Measurements from ENCODE around the gene RNU1-2. TPM values are rescaled to one million over a fixed set of nuclear protein-coding genes. Genes with fewer than 3 reads are reported as not detected.
A peak's percentile ranks its signal among the peaks of the same experiment; 100 is the strongest.
"Not testable (repeated sequence)": the region's sequence is repeated elsewhere in the genome, so short reads cannot be mapped to it uniquely, and the experiment has no call there.

RNU1-2 gene
- total and polyA plus RNA-seq, 2 experiments from 2014 or later = under 0.01 TPM; not detected in 1

DNA sequence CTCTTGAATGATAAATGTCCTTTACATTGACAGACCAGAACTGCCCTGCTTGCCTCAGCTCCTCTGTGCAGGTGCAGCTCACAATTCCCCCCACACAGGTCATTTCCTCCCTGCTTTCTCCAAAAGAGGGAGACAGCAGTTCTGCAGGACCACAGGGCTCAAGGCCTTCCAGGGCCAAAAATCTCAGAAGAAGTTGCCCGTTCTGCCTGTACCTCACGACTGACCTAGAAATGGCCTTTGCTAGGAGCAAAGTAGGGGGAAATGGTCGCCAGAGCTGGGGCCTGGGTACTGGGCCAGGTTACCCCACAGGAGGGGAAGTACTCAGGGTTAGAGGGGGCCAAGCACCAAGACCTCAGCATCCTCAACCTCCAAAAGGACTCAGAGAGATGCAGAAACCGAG lies 11.1 kb downstream of the RNU1-2 start:
- Histone ChIP-seq H3K27me3 (no peaks in the 10 kb centered on the region), H3K4me3 (no peak overlapping the region), H3K4me1 (ENCODE audit: low read depth) (peaks cover 11% of the 10 kb centered on the region), H3K9me3 (ENCODE audit: low read depth) (no peaks in the 10 kb centered on the region), H3K27ac (peak overlapping the region; percentile 49), H3K36me3 (no peaks in the 10 kb centered on the region)
- DNase-seq (ENCODE audit: low read depth in 1 of 2, low spot score in 1 of 2) = no peak
- TF ChIP-seq CTCF (IDR thresholded peaks at IDR 0.05; ENCODE audit: low read depth, low read length) = no peak

DNA sequence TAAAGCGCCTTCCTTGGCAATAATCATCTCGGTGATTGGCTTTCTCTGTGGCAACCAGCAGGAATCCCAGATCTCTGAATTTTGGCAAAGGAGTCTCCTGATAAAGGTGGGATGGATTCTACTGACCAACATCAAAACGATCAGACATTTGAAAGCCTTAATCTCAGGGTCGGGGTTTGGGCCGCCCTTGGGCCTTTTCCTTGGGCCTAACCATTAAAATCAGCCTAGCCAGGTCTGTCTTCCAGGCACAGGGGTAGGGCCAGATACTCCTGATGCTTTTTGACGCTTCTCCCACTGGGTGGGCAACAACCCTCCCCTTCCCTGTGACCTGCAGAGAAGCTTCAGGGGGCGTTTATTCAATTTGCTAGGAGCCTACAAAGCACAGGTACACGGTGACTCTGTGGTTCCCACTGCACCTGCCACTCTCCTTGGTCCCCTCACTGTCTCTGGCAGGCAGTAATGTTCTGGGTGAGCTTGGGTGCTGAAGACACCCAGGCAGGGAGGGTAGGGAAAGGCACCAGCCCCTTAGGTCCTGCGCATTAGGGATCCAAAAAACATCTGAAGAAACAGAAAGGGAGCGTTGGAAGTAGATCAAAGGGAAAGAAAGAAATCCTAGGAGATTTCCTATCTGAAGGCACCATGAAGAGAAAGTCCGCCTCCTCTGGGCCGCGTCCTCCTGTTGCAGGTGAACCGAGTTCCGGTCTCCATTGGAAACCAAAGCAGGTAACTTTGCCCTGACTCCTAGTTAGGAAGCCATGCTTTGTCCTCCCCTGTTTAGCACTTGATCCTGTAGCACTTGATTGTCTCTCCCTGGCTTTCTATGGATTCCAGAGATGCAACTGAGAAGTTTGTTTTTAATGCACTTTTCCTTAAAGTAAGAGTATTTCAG lies 12.3 kb downstream of the RNU1-2 start:
- no peak for DNase-seq (ENCODE audit: low read depth in 1 of 2, low spot score in 1 of 2)
- Histone ChIP-seq H3K9me3 (ENCODE audit: low read depth) (no peaks in the 10 kb centered on the region), H3K36me3 (no peaks in the 10 kb centered on the region), H3K27ac (no peak overlapping the region), H3K27me3 (no peaks in the 10 kb centered on the region), H3K4me3 (no peak overlapping the region), H3K4me1 (ENCODE audit: low read depth) (peaks cover 6% of the 10 kb centered on the region)
- TF ChIP-seq CTCF (IDR thresholded peaks at IDR 0.05; ENCODE audit: low read depth, low read length) = no peak

- not testable (repeated sequence) for H3K4me1 ChIP-seq (ENCODE audit: low read depth); H3K27ac ChIP-seq; H3K27me3 ChIP-seq; H3K4me3 ChIP-seq; H3K36me3 ChIP-seq; H3K9me3 ChIP-seq (ENCODE audit: low read depth)
- DNase-seq (ENCODE audit: low read depth in 1 of 2, low spot score in 1 of 2) = peak in 1 of 2 donors; percentile 34
Measured at GRCh38 chr1:16911851-16912721, 16.3 kb downstream of the RNU1-2 start.

GRCh38 chr1:16912742-16913141 lies 17.0 kb downstream of the RNU1-2 start:
- not testable (repeated sequence) for H3K36me3 ChIP-seq; H3K4me3 ChIP-seq; DNase-seq (ENCODE audit: low read depth in 1 of 2, low spot score in 1 of 2); H3K27ac ChIP-seq; H3K9me3 ChIP-seq (ENCODE audit: low read depth); H3K4me1 ChIP-seq (ENCODE audit: low read depth); H3K27me3 ChIP-seq

- Histone ChIP-seq H3K27ac (no peak overlapping the region), H3K4me1 (ENCODE audit: low read depth) (no peaks in the 10 kb centered on the region), H3K9me3 (ENCODE audit: low read depth) (no peaks in the 10 kb centered on the region), H3K36me3 (no peaks in the 10 kb centered on the region), H3K27me3 (no peaks in the 10 kb centered on the region), H3K4me3 (peak overlapping the region; percentile 32)
- no peak for DNase-seq (ENCODE audit: low read depth in 1 of 2, low spot score in 1 of 2)
- TF ChIP-seq CTCF (IDR thresholded peaks at IDR 0.05; ENCODE audit: low read depth, low read length) = no peak
Measured at GRCh38 chr1:16913181-16913832, 17.5 kb downstream of the RNU1-2 start.

DNA sequence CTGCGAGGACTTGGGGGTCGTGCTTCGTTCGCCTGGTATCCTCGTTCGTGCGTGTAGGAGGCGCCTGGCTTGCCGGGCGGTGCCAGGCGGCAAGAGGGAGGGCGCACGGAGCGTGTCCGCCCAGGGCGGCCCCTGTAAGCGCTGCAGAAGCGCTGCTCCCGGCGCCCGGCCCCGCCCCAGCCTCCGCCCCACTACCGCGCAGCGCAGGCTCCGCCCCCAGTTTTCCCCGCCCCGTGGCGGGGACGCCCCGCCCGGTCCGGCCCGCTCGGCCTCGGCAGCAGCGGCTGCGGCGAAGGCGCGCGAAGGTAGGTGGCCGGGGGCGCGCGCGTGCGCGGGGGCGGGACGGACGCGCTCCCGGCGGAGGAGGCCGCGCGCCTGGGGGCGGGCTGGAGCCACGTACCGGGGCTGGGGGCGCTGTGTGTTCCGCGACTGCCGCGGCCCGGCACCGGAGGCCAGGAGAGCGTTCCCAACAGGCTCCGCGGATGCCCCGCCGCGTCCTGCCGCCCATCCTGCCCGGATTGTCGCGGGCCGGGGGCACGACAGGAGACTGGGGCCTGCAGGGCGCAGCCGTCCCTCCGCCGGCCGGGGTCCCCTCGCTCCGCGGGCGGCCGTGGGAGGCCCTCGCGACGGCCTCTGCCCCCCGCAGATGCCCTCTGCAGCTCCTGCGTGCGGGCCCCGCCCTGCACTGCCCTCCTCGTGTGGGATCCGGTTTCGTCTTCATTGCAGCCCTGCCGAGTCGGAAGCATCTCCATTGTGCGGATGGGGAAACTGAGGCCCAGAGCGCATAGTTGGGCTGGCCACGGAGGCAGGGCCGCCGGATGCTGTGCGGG lies 18.3 kb downstream of the RNU1-2 start:
- H3K27ac ChIP-seq = peak overlapping the region; percentile 70
- H3K4me3 ChIP-seq = peak overlapping the region; percentile 60
- no peaks in the 10 kb centered on the region for H3K36me3 ChIP-seq

GRCh38 chr1:16914928-16915626 lies 19.3 kb downstream of the RNU1-2 start:
- H3K4me1 ChIP-seq (ENCODE audit: low read depth); H3K27me3 ChIP-seq; H3K9me3 ChIP-seq (ENCODE audit: low read depth); DNase-seq (ENCODE audit: low read depth in 1 of 2, low spot score in 1 of 2); H3K36me3 ChIP-seq; H3K27ac ChIP-seq; H3K4me3 ChIP-seq: not testable (repeated sequence)

More for the DNA sequence above, 18.3 kb downstream of the RNU1-2 start:
- Histone ChIP-seq H3K9me3 (ENCODE audit: low read depth) (no peaks in the 10 kb centered on the region), H3K4me1 (ENCODE audit: low read depth) (no peaks in the 10 kb centered on the region), H3K27me3 (no peaks in the 10 kb centered on the region)
- peak; percentile 10 for TF ChIP-seq CTCF (IDR thresholded peaks at IDR 0.05; ENCODE audit: low read depth, low read length)
- peak; percentile 95 to 99 for DNase-seq (ENCODE audit: low read depth in 1 of 2, low spot score in 1 of 2)

Measured in cardiac muscle cell (in vitro differentiated cells and primary cell).